Neural cell (in vitro differentiated cells): ENCODE results near the gene SHISA7. TPM values are rescaled to one million over a fixed set of nuclear protein-coding genes. Genes with fewer than 3 reads are reported as not detected.

ENCODE experiments used
- H2AFZ ChIP-seq: fragments of 200-600, 300-800 bp; sonication (generic), shearing (Covaris generic); 2 replicates; pipeline ENCODE4 v1.6.0; 2014; ENCODE audit warnings: low read depth, mild to moderate bottlenecking, antibody characterized with exemption, low read length, moderate library complexity
- H3F3A ChIP-seq: fragments of 200-600 bp; shearing (Covaris generic); 2 replicates; pipeline ENCODE4 v1.6.1; 2016; ENCODE audit warnings: mild to moderate bottlenecking, moderate library complexity, mixed read lengths, antibody characterized with exemption, low read length; ENCODE audit not compliant: insufficient read depth, poor library complexity, severe bottlenecking
- H3K27ac ChIP-seq: fragments of 200-600, 300-800 bp; sonication (generic), shearing (Covaris generic); 2 replicates; pipeline ENCODE4 v1.5.1; 2014; ENCODE audit warnings: mild to moderate bottlenecking, low read length, moderate library complexity
- H3K27me3 ChIP-seq: fragments of 300-800, 200-600 bp; sonication (generic), shearing (Covaris generic); 2 replicates; pipeline ENCODE4 v1.6.0; 2014; ENCODE audit warnings: mild to moderate bottlenecking, low read depth, low read length, moderate library complexity; ENCODE audit not compliant: insufficient read depth
- H3K36me3 ChIP-seq: fragments of 300-800, 200-600 bp; sonication (generic), shearing (Covaris generic); 2 replicates; pipeline ENCODE4 v1.5.1; 2014; ENCODE audit warnings: mild to moderate bottlenecking, antibody characterized with exemption, low read length, moderate library complexity; ENCODE audit not compliant: insufficient read depth
- H3K4me2 ChIP-seq: fragments of 300-800, 200-600 bp; sonication (generic), shearing (Covaris generic); 2 replicates; pipeline ENCODE4 v1.6.0; 2014; ENCODE audit warnings: mild to moderate bottlenecking, low read length
- H3K4me3 ChIP-seq: fragments of 300-800, 200-600 bp; sonication (generic), shearing (Covaris generic); 2 replicates; pipeline ENCODE4 v1.5.1; 2014; ENCODE audit warnings: mild to moderate bottlenecking, low read length, moderate library complexity
- H3K79me2 ChIP-seq: fragments of 200-600 bp; shearing (Covaris generic); replicated peaks from 2 replicates; pipeline ENCODE4 v1.6.0; 2014; ENCODE audit warnings: mild to moderate bottlenecking, low read length, moderate library complexity; ENCODE audit not compliant: insufficient read depth
- H3K9ac ChIP-seq: fragments of 300-800, 200-600 bp; sonication (generic), shearing (Covaris generic); 2 replicates; pipeline ENCODE4 v1.6.1; 2016; ENCODE audit warnings: mild to moderate bottlenecking, low read length, mixed read lengths
- H3K9me2 ChIP-seq: fragments of 200-600 bp; shearing (Covaris generic); 2 replicates; pipeline ENCODE4 v1.6.1; 2016; ENCODE audit warnings: mild to moderate bottlenecking, low read length, mixed read lengths; ENCODE audit not compliant: insufficient read depth
- H3K9me3 ChIP-seq: fragments of 200-600, 300-800 bp; sonication (generic), shearing (Covaris generic); 2 replicates; pipeline ENCODE4 v1.6.1; 2016; ENCODE audit warnings: mild to moderate bottlenecking, mixed run types, low read length, moderate library complexity, mixed read lengths
- H4K20me1 ChIP-seq: fragments of 200-600 bp; shearing (Covaris generic); 2 replicates; pipeline ENCODE4 v1.6.1; 2016; ENCODE audit warnings: mild to moderate bottlenecking, mixed run types; ENCODE audit not compliant: insufficient read depth
- EP300 ChIP-seq: fragments of 450-650 bp; conservative IDR thresholded peaks from 2 replicates; pipeline ENCODE4 v1.6.1; 2014; ENCODE audit warnings: antibody characterized with exemption, mild to moderate bottlenecking, moderate library complexity; ENCODE audit not compliant: poor library complexity, severe bottlenecking
- EZH2 ChIP-seq: fragments of 200-600, 300-800 bp; shearing (Covaris generic), sonication (generic); IDR thresholded peaks from 2 replicates; pipeline ENCODE4 v1.6.1; 2014; ENCODE audit warnings: antibody characterized with exemption, low read length, borderline replicate concordance, mild to moderate bottlenecking; ENCODE audit not compliant: insufficient read depth, poor library complexity, severe bottlenecking
- MXI1 ChIP-seq: fragments of 450-650 bp; conservative IDR thresholded peaks from 2 replicates; pipeline ENCODE4 v1.6.1; 2014; ENCODE audit warnings: antibody characterized with exemption, mild to moderate bottlenecking; ENCODE audit not compliant: poor library complexity, severe bottlenecking
- POLR2AphosphoS5 ChIP-seq: IDR thresholded peaks from 2 replicates; pipeline ENCODE4 v1.6.1; 2012
- RAD21 ChIP-seq: fragments of 450-650 bp; conservative IDR thresholded peaks from 2 replicates; pipeline ENCODE4 v1.6.1; 2014; ENCODE audit warnings: antibody characterized with exemption, mild to moderate bottlenecking, moderate library complexity
- SMC3 ChIP-seq: fragments of 450-650 bp; conservative IDR thresholded peaks from 2 replicates; pipeline ENCODE4 v1.6.1; 2014; ENCODE audit warnings: antibody characterized with exemption, mild to moderate bottlenecking, moderate library complexity; ENCODE audit not compliant: poor library complexity
- TAF1 ChIP-seq: IDR thresholded peaks from 2 replicates; pipeline ENCODE4 v1.6.1; 2012; ENCODE audit warnings: low read depth
- polyA plus RNA-seq: library from polyadenylated mRNA; depleted of rRNA; stranded (reverse); fragments of >200 nt; gene quantifications from 2 replicates; pipeline ENCODE4 v1.2.3, GENCODE V29; 2014
- TF ChIP-seq, protein P1 (sequence below): fragments of 450-650 bp; IDR thresholded peaks from 2 replicates; pipeline ENCODE4 v1.5.1; 2014; ENCODE audit warnings: antibody characterized with exemption, mild to moderate bottlenecking, moderate library complexity; ENCODE audit not compliant: poor library complexity, severe bottlenecking
- TF ChIP-seq, protein P2 (sequence below): IDR thresholded peaks from 2 replicates; pipeline ENCODE4 v1.6.1; 2012; ENCODE audit warnings: borderline replicate concordance

The SHISA7 gene
- polyA plus RNA-seq, 1 donor from 2014 or later: 4.5 TPM

DNA sequence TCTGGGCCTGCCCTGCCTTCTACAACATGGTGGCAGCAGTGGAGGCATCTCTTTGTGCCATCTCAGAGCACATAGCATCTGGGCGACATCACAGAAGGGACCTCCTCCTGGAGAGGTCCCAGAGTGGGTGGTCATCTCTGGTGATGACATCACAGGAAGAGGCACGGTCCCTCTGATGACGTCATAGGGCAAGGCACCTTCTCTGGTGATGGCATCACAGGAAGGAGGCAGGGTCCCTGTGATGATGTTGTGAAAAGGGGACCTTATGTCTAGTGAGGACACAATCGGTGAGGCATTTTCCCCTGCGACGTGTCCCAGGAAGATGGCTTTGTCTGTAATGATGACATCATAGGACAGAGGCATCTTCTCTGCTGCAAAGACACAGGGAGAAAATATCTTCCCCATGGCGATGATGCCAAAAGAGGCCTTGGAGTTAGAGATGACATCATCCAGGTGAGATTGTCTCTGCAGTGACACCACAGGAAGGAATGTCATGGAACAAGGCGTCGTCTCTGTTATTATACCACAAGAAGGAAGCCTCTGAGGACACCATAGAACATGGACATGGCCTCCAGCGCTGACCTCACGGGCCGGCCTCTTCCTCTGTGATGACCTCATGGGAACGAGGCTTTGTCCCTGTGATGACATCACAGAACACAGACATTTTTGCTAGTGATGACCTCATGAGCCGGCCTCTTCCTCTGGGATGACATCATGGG lies 10.7 kb downstream of the SHISA7 start:
- H2AFZ ChIP-seq: no peak overlapping the region
- peaks cover 25% of the 10 kb centered on the region for H3K36me3 ChIP-seq
- H3K27me3 ChIP-seq: no peaks in the 10 kb centered on the region
- no peak overlapping the region for H3K4me3 ChIP-seq
- TF ChIP-seq EP300 (no peak), EZH2 (no peak), SMC3 (no peak), RAD21 (no peak), POLR2AphosphoS5 (no peak), MXI1 (no peak), TAF1 (no peak)
- TF ChIP-seq, protein P1, sequence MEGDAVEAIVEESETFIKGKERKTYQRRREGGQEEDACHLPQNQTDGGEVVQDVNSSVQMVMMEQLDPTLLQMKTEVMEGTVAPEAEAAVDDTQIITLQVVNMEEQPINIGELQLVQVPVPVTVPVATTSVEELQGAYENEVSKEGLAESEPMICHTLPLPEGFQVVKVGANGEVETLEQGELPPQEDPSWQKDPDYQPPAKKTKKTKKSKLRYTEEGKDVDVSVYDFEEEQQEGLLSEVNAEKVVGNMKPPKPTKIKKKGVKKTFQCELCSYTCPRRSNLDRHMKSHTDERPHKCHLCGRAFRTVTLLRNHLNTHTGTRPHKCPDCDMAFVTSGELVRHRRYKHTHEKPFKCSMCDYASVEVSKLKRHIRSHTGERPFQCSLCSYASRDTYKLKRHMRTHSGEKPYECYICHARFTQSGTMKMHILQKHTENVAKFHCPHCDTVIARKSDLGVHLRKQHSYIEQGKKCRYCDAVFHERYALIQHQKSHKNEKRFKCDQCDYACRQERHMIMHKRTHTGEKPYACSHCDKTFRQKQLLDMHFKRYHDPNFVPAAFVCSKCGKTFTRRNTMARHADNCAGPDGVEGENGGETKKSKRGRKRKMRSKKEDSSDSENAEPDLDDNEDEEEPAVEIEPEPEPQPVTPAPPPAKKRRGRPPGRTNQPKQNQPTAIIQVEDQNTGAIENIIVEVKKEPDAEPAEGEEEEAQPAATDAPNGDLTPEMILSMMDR: no peak
- TF ChIP-seq, protein P2, sequence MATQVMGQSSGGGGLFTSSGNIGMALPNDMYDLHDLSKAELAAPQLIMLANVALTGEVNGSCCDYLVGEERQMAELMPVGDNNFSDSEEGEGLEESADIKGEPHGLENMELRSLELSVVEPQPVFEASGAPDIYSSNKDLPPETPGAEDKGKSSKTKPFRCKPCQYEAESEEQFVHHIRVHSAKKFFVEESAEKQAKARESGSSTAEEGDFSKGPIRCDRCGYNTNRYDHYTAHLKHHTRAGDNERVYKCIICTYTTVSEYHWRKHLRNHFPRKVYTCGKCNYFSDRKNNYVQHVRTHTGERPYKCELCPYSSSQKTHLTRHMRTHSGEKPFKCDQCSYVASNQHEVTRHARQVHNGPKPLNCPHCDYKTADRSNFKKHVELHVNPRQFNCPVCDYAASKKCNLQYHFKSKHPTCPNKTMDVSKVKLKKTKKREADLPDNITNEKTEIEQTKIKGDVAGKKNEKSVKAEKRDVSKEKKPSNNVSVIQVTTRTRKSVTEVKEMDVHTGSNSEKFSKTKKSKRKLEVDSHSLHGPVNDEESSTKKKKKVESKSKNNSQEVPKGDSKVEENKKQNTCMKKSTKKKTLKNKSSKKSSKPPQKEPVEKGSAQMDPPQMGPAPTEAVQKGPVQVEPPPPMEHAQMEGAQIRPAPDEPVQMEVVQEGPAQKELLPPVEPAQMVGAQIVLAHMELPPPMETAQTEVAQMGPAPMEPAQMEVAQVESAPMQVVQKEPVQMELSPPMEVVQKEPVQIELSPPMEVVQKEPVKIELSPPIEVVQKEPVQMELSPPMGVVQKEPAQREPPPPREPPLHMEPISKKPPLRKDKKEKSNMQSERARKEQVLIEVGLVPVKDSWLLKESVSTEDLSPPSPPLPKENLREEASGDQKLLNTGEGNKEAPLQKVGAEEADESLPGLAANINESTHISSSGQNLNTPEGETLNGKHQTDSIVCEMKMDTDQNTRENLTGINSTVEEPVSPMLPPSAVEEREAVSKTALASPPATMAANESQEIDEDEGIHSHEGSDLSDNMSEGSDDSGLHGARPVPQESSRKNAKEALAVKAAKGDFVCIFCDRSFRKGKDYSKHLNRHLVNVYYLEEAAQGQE: no peak
- no peaks in the 10 kb centered on the region for H3F3A ChIP-seq
- no peak overlapping the region for H3K9ac ChIP-seq
- no peak overlapping the region for H3K27ac ChIP-seq
- no peaks in the 10 kb centered on the region for H4K20me1 ChIP-seq
- H3K79me2 ChIP-seq: no peaks in the 10 kb centered on the region
- no peak overlapping the region for H3K4me2 ChIP-seq
- H3K9me3 ChIP-seq: no peaks in the 10 kb centered on the region
- no peaks in the 10 kb centered on the region for H3K9me2 ChIP-seq

DNA sequence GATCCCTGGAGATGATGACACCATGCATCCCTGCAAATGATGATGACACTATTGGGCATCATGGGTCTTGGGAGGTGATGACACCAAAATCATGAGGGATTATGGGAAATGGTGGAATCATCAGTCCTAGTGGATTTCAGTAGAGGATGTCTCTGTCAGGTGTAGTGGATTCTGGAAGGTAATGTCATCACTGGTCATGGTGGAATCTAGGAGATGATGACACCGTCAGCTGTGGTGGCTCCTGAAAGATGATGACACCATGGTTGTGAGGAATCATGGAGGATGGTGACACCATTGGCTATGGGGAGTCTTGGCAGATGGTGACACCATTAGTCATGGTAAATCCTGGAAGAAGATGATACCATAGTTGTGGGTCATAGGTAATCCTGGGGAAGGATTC lies 11.9 kb downstream of the SHISA7 start:
- Histone ChIP-seq H3K9me2 (no peaks in the 10 kb centered on the region), H3F3A (no peaks in the 10 kb centered on the region), H3K4me3 (no peak overlapping the region), H4K20me1 (no peaks in the 10 kb centered on the region), H3K9ac (no peak overlapping the region), H3K79me2 (no peaks in the 10 kb centered on the region), H3K4me2 (no peak overlapping the region), H3K9me3 (no peaks in the 10 kb centered on the region), H3K27me3 (no peaks in the 10 kb centered on the region), H2AFZ (no peak overlapping the region), H3K27ac (no peak overlapping the region), H3K36me3 (peaks cover 25% of the 10 kb centered on the region)
- TF ChIP-seq EZH2 (no peak), RAD21 (no peak), MXI1 (no peak), POLR2AphosphoS5 (no peak), SMC3 (no peak), TAF1 (no peak), EP300 (no peak)
- TF ChIP-seq, protein P2: no peak
- TF ChIP-seq, protein P1: no peak
